ENCODE results near the gene SFXN5. TPM values are rescaled to one million over a fixed set of nuclear protein-coding genes. Genes with fewer than 3 reads are reported as not detected.

The SFXN5 gene
- total RNA-seq, 1 donor from 2014 or later: 12.7 TPM

- H3K36me3 Mint-ChIP-seq (ENCODE audit: unreplicated experiment): peaks cover 9% of the 10 kb centered on the region
- H3K27ac Mint-ChIP-seq (ENCODE audit: unreplicated experiment): no peak overlapping the region
- peaks cover 25% of the 10 kb centered on the region for H3K4me1 Mint-ChIP-seq (ENCODE audit: unreplicated experiment)
- H3K4me3 Mint-ChIP-seq (ENCODE audit: unreplicated experiment): no peak overlapping the region
- TF ChIP-seq CTCF (IDR thresholded peaks at IDR 0.05): no peak
- peaks cover 37% of the 10 kb centered on the region for H3K27me3 Mint-ChIP-seq (ENCODE audit: unreplicated experiment)
- H3K9me3 Mint-ChIP-seq (ENCODE audit: unreplicated experiment): no peaks in the 10 kb centered on the region
- DNase-seq (ENCODE audit: extremely low spot score, unreplicated experiment): no peak
These were observed 133.1 kb downstream of the SFXN5 start for GRCh38 chr2:72938455-72938854.

- H3K27ac Mint-ChIP-seq (ENCODE audit: unreplicated experiment): no peak overlapping the region
- peaks cover 25% of the 10 kb centered on the region for H3K4me1 Mint-ChIP-seq (ENCODE audit: unreplicated experiment)
- no peak for DNase-seq (ENCODE audit: extremely low spot score, unreplicated experiment)
- H3K9me3 Mint-ChIP-seq (ENCODE audit: unreplicated experiment): no peaks in the 10 kb centered on the region
- H3K4me3 Mint-ChIP-seq (ENCODE audit: unreplicated experiment): no peak overlapping the region
- H3K36me3 Mint-ChIP-seq (ENCODE audit: unreplicated experiment): peaks cover 9% of the 10 kb centered on the region
- peaks cover 39% of the 10 kb centered on the region for H3K27me3 Mint-ChIP-seq (ENCODE audit: unreplicated experiment)
- TF ChIP-seq CTCF (IDR thresholded peaks at IDR 0.05): no peak
These were observed 134.2 kb downstream of the SFXN5 start for GRCh38 chr2:72937356-72937669.

- Mint-ChIP-seq H3K4me1 (ENCODE audit: unreplicated experiment) (peaks cover 25% of the 10 kb centered on the region), H3K27me3 (ENCODE audit: unreplicated experiment) (peaks cover 39% of the 10 kb centered on the region), H3K27ac (ENCODE audit: unreplicated experiment) (no peak overlapping the region), H3K4me3 (ENCODE audit: unreplicated experiment) (no peak overlapping the region), H3K9me3 (ENCODE audit: unreplicated experiment) (no peaks in the 10 kb centered on the region), H3K36me3 (ENCODE audit: unreplicated experiment) (peaks cover 9% of the 10 kb centered on the region)
- TF ChIP-seq CTCF (IDR thresholded peaks at IDR 0.05): no peak
- no peak for DNase-seq (ENCODE audit: extremely low spot score, unreplicated experiment)
These were observed 134.7 kb downstream of the SFXN5 start for GRCh38 chr2:72936660-72937355.

GRCh38 chr2:72935611-72935957, 135.9 kb downstream of the SFXN5 start:
- Mint-ChIP-seq H3K4me1 (ENCODE audit: unreplicated experiment) (peaks cover 13% of the 10 kb centered on the region), H3K27me3 (ENCODE audit: unreplicated experiment) (peaks cover 42% of the 10 kb centered on the region), H3K9me3 (ENCODE audit: unreplicated experiment) (no peaks in the 10 kb centered on the region), H3K27ac (ENCODE audit: unreplicated experiment) (no peak overlapping the region), H3K4me3 (ENCODE audit: unreplicated experiment) (no peak overlapping the region), H3K36me3 (ENCODE audit: unreplicated experiment) (peaks cover 9% of the 10 kb centered on the region)
- no peak for TF ChIP-seq CTCF (IDR thresholded peaks at IDR 0.05)
- no peak for DNase-seq (ENCODE audit: extremely low spot score, unreplicated experiment)

- H3K27ac Mint-ChIP-seq (ENCODE audit: unreplicated experiment): no peak overlapping the region
- peaks cover 7% of the 10 kb centered on the region for H3K4me1 Mint-ChIP-seq (ENCODE audit: unreplicated experiment)
- no peaks in the 10 kb centered on the region for H3K9me3 Mint-ChIP-seq (ENCODE audit: unreplicated experiment)
- no peak for DNase-seq (ENCODE audit: extremely low spot score, unreplicated experiment)
- H3K27me3 Mint-ChIP-seq (ENCODE audit: unreplicated experiment): peaks cover 42% of the 10 kb centered on the region
- peaks cover 8% of the 10 kb centered on the region for H3K36me3 Mint-ChIP-seq (ENCODE audit: unreplicated experiment)
- peak; percentile 11 for TF ChIP-seq CTCF (IDR thresholded peaks at IDR 0.05)
- H3K4me3 Mint-ChIP-seq (ENCODE audit: unreplicated experiment): no peak overlapping the region
These were observed 136.6 kb downstream of the SFXN5 start for GRCh38 chr2:72934683-72935610.
